HG03280 (cell line): ENCODE results near the gene STIP1.

Experiments
- ATAC-seq: cut with Tn5 transposase; IDR thresholded peaks from one replicate; pipeline ENCODE4 v1.9.1; 2021; ENCODE audit warnings: mild to moderate bottlenecking, moderate library complexity; ENCODE audit not compliant: unreplicated experiment

The STIP1 gene

GRCh38 chr11:64220798-64221197 is 34.8 kb downstream of the STIP1 start:
- no peak for ATAC-seq

GRCh38 chr11:64222651-64223000 is 36.7 kb downstream of the STIP1 start:
- ATAC-seq = no peak

GRCh38 chr11:64223001-64223651 is 37.2 kb downstream of the STIP1 start:
- ATAC-seq = no peak

GRCh38 chr11:64224151-64224890 is 38.4 kb downstream of the STIP1 start:
- ATAC-seq = no peak

GRCh38 chr11:64224891-64225607 is 39.1 kb downstream of the STIP1 start:
- ATAC-seq = no peak

GRCh38 chr11:64225608-64226506 is 39.9 kb downstream of the STIP1 start, which contains the start of the genes NUDT22 and TRPT1:
Gene NUDT22, plus strand, starts transcription at chr11:64226274. Its CDS starts 379 bp downstream, at chr11:64226653.
Gene TRPT1, minus strand, starts transcription at chr11:64226186. Its CDS starts 326 bp downstream, at chr11:64225860.
- ATAC-seq = peak; percentile 47

DNA sequence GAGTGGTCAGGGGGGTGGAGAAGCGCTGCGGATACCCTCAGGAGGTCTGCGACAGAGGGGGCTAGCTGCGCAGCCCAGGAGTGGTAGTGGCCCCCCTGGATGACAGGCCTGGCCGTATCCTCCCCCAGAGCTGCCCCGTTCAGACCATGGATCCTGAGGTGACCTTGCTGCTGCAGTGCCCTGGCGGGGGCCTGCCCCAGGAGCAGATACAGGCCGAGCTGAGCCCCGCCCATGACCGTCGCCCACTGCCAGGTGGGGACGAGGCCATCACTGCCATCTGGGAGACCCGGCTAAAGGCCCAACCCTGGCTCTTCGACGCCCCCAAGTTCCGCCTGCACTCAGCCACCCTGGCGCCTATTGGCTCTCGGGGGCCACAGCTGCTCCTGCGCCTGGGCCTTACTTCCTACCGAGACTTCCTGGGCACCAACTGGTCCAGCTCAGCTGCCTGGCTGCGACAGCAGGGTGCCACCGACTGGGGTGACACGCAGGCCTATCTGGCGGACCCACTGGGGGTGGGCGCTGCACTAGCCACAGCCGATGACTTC is 40.6 kb downstream of the STIP1 start:
- ATAC-seq = peak; percentile 15

GRCh38 chr11:64227405-64227956 is 41.5 kb downstream of the STIP1 start:
- no peak for ATAC-seq

DNA sequence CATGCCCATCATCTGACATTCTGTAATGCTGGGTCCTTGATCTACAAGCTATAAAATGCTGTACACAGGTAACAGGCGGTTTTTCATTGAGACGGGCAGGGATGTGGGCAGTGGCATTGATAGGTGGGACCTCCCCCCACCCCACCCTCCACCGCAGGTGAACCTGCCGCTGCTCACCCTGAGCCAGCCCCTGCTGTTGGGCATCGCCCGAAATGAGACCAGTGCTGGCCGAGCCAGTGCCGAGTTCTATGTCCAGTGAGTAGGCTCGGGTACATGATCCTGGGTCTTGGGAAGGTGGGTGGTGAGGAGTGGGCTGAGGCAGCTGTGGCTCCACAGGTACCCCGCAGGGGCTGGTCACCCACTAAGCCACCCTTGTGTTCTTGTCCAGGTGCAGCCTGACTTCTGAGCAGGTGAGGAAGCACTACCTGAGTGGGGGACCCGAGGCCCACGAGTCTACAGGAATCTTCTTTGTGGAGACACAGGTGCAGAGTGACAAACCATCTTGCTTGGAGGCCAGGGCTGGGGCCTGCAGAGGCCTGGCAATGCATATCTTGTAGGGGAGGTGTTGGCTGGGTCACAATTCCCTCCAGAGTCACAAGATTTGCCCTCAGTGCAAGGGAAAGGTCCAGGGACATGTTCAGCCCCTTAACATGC is 43.2 kb downstream of the STIP1 start:
- no peak for ATAC-seq

DNA sequence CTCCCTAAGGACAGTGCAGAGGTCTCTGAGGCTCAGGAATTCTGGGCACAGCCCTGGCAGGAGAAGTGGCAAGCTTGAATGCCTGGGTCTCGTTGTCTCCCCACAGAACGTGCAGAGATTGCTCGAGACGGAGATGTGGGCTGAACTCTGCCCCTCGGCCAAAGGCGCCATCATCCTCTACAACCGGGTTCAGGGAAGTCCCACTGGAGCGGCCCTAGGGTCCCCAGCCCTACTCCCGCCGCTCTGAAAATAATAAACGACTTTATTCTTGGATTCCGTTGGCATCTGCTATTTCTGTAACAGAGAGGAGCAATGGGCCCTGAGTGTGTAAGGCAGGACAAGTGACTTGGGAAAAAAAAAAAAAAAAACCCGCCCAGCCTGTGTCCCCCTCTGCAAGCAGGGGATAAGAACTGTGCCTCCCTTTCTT is 43.8 kb downstream of the STIP1 start:
- ATAC-seq = no peak

GRCh38 chr11:64230171-64230984 is 44.4 kb downstream of the STIP1 start, which contains the start of gene DNAJC4:
Gene DNAJC4, plus strand, starts transcription at chr11:64230548. Its CDS starts 307 bp downstream, at chr11:64230855.
- peak; percentile 53 for ATAC-seq

GRCh38 chr11:64230985-64231365 is 45.0 kb downstream of the STIP1 start:
- no peak for ATAC-seq

DNA sequence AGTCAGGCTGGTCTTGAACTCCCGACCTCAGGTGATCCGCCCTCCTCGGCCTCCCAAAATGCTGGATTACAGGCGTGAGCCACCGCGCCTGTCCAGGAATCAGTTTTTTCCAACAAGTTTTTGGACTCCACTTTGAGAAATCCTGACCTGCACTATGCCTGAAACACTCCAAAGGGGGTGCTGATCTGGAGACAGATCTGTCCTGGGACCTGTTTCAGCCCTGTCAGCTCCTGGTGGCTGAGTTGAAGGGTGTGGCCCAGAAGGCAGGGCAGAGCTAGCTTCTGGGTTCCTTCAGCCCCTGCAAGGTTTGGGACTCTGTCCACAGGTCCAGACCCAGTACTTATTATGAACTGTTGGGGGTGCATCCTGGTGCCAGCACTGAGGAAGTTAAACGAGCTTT is 45.6 kb downstream of the STIP1 start:
- no peak for ATAC-seq

- no peak for ATAC-seq
Observed at GRCh38 chr11:64232182-64232966, 46.4 kb downstream of the STIP1 start.

GRCh38 chr11:64232967-64233315 is 47.0 kb downstream of the STIP1 start:
- no peak for ATAC-seq

- peak; percentile 34 for ATAC-seq
Observed at GRCh38 chr11:64233913-64234586, 48.1 kb downstream of the STIP1 start, which contains the start of gene VEGFB. Gene VEGFB, plus strand, starts transcription at chr11:64234584. Its CDS starts 250 bp downstream, at chr11:64234834.

GRCh38 chr11:64234647-64235379 is 48.8 kb downstream of the STIP1 start:
- ATAC-seq = peak; percentile 17
